K562 (cell line): Measurements from ENCODE around the gene TMEM123. TPM values are rescaled to one million over a fixed set of nuclear protein-coding genes. Genes with fewer than 3 reads are reported as not detected.

Experiments used
- CCNT2 ChIP-seq: IDR thresholded peaks from 2 replicates; pipeline ENCODE4 v1.6.1; 2011; ENCODE audit warnings: borderline replicate concordance, low read depth, mild to moderate bottlenecking, moderate library complexity, mixed read lengths, low read length; ENCODE audit not compliant: insufficient read length; ENCODE audit errors: extremely low read depth
- CHD1 ChIP-seq: fragments of 200-600 bp; sonication (generic); IDR thresholded peaks from one replicate; pipeline ENCODE4 v1.6.1; 2012; ENCODE audit warnings: mild to moderate bottlenecking, moderate library complexity, low read length, inconsistent platforms
- DLX4 ChIP-seq: fragments of 250-450 bp; sonication (Bioruptor Pico); IDR thresholded peaks from 2 replicates; pipeline ENCODE4 v1.6.1; 2021; ENCODE audit warnings: mild to moderate bottlenecking
- DPF2 ChIP-seq: fragments of 450-650 bp; IDR thresholded peaks from 2 replicates; pipeline ENCODE4 v1.6.1; 2016
- EGR1 ChIP-seq: fragments of 450-650 bp; conservative IDR thresholded peaks from 2 replicates; pipeline ENCODE4 v1.6.1; 2017; ENCODE audit warnings: mild to moderate bottlenecking
- EP400 ChIP-seq: fragments of 450-650 bp; IDR thresholded peaks from 2 replicates; pipeline ENCODE4 v1.6.1; 2017; ENCODE audit warnings: antibody characterized with exemption, mild to moderate bottlenecking, moderate library complexity
- GTF2E2 ChIP-seq: fragments of 200-800 bp; sonication (Bioruptor generic); IDR thresholded peaks from 2 replicates; pipeline ENCODE4 v1.6.1; 2016; ENCODE audit warnings: missing genetic modification characterization, missing compliant biosample characterization
- IFI16 ChIP-seq: fragments of 250-450 bp; sonication (Bioruptor Pico); IDR thresholded peaks from 2 replicates; pipeline ENCODE4 v2.1.2; 2022; ENCODE audit warnings: mild to moderate bottlenecking, inconsistent platforms
- L3MBTL2 ChIP-seq: fragments of 450-650 bp; IDR thresholded peaks from 2 replicates; pipeline ENCODE4 v1.6.1; 2016; ENCODE audit warnings: mild to moderate bottlenecking, moderate library complexity
- MIER1 ChIP-seq: fragments of 450-650 bp; IDR thresholded peaks from 2 replicates; pipeline ENCODE4 v1.6.1; 2016; ENCODE audit warnings: antibody characterized with exemption, mild to moderate bottlenecking, low read depth
- NFIC ChIP-seq: fragments of 450-650 bp; IDR thresholded peaks from 2 replicates; pipeline ENCODE4 v1.6.1; 2017; ENCODE audit warnings: mild to moderate bottlenecking, inconsistent platforms
- NUFIP1 ChIP-seq: fragments of 450-650 bp; IDR thresholded peaks from 2 replicates; pipeline ENCODE4 v1.6.1; 2018; ENCODE audit not compliant: partially characterized antibody
- POLR3G ChIP-seq: IDR thresholded peaks from 2 replicates; pipeline ENCODE4 v1.6.1; 2011; ENCODE audit not compliant: insufficient read length, insufficient replicate concordance; ENCODE audit errors: extremely low read depth
- TCF7L2 ChIP-seq: fragments of 150-350 bp; IDR thresholded peaks from 2 replicates; pipeline ENCODE4 v1.6.1; 2016; ENCODE audit warnings: low read depth, mild to moderate bottlenecking, low read length, moderate library complexity
- polyA plus RNA-seq, 8 experiments: library from polyadenylated mRNA; depleted of rRNA in 4 of 8; stranded (reverse) in 5 of 8; unstranded in 3 of 8; fragments of >200 nt; fragmentation: Nextera tagmentation in 2 of 8; fragmentation: Illumina TruSeq in 1 of 8; extraction: Ambion mirVana in 2 of 8; extraction: Trizol in 1 of 8; gene quantifications; 2 replicates each; pipeline versions ENCODE4 v1.2.1 to v1.2.3, GENCODE V29; 2011 to 2014; ENCODE audit warnings: inconsistent platforms in 1 of 8, missing spikeins in 1 of 8
- total RNA-seq, 7 experiments: library from RNA; depleted of rRNA in 6 of 7; stranded (reverse); fragments of >200 nt in 6 of 7; fragmentation: Illumina TruSeq in 2 of 7; extraction: Trizol in 2 of 7; gene quantifications; 2 replicates each; pipeline versions ENCODE4 v1.2.1 to v1.2.3, GENCODE V29; 2011 to 2021; ENCODE audit warnings: low replicate concordance in 1 of 7
- TF ChIP-seq, protein P1 (sequence below), 2 experiments: fragments of 450-650 bp; conservative IDR thresholded peaks; 2 replicates each; pipeline ENCODE4 v1.6.1; 2017; ENCODE audit warnings: mild to moderate bottlenecking in 2 of 2, moderate library complexity in 2 of 2

TMEM123 gene
- total and polyA plus RNA-seq, 9 of the 15 experiments (the other 6 are each of a cell fraction or from before 2014, with no cell fraction given): 19.8 to 344 (median 82.4) TPM

- TF ChIP-seq CHD1 (peak; percentile 47), NUFIP1 (no peak), TCF7L2 (no peak), DLX4 (no peak), NFIC (peak; percentile 42; the same call in 1 of the 2 replicates), IFI16 (CRISPR knock-in tag) (no peak), DPF2 (0 out of 2 replicates have a peak, but pooled peaks have one; percentile 56), MIER1 (peak; percentile 71), EP400 (peak; percentile 52), L3MBTL2 (peak; percentile 55), CCNT2 (peak; percentile 63), GTF2E2 (tag) (0 out of 2 replicates have a peak, but pooled peaks have one; percentile 39), EGR1 (0 out of 2 replicates have a peak, but pooled peaks have one; percentile 33), POLR3G (no peak)
- TF ChIP-seq, protein P1, sequence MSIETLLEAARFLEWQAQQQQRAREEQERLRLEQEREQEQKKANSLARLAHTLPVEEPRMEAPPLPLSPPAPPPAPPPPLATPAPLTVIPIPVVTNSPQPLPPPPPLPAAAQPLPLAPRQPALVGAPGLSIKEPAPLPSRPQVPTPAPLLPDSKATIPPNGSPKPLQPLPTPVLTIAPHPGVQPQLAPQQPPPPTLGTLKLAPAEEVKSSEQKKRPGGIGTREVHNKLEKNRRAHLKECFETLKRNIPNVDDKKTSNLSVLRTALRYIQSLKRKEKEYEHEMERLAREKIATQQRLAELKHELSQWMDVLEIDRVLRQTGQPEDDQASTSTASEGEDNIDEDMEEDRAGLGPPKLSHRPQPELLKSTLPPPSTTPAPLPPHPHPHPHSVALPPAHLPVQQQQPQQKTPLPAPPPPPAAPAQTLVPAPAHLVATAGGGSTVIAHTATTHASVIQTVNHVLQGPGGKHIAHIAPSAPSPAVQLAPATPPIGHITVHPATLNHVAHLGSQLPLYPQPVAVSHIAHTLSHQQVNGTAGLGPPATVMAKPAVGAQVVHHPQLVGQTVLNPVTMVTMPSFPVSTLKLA (conservative IDR thresholded peaks at IDR 0.05): peak; percentile 5 to 48; a peak in 3 of 4 replicates
These were observed at the start of gene TMEM123 (continued) for GRCh38 chr11:102452461-102453301.
